Measurements from ENCODE around the gene SMIM36. TPM values are rescaled to one million over a fixed set of nuclear protein-coding genes. Genes with fewer than 3 reads are reported as not detected.
"Not testable (repeated sequence)": the region's sequence is repeated elsewhere in the genome, so short reads cannot be mapped to it uniquely, and the experiment has no call there.

SMIM36 gene
- total RNA-seq, 1 donor from 2014 or later: not detected

GRCh38 chr17:55437159-55437605 lies 74.1 kb downstream of the SMIM36 start:
- FAIRE-seq (no peak), DNase-seq (ENCODE audit: low spot score in 2 of 2) (no peak)

DNA sequence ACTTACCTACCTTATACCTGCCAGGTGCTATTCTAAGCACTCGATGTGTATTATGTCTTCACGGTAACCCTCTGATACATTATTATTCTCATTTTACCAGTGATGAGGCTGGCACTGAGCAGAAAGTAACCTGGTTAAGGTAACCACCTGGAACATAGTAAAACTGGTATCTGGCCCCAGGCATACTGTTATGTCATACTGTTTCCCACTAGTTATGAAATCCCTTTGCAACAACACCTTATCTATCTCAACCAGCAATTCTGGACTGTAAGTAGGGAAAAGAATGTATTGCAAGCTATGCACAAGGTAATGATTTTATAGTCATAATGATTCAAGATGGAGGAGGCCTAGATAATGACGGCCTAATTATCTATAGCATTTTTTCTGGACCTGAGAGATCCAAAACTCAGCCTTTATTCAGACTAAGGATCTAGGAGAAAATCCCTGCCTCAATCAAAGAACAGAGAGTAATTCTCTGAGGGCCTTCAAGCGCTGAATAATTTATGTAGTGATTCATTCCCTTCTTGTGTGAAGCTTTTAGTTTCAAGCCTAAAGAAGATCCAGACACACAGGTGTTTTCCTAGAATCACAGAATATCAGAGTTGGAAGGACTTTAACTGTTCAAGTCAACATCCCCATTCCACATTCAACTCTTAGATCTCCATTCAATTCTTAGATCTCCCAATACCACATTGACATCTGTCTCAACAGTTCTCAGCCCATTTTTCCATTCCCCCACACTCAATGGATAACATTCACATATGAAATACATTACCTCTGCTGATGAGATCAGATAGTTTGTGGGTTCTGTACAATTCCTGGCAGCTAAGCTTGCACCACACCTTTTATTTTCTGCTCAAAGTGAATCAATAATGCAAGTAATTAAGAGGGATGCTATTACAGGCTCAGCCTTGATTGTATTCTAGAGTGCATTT lies 74.8 kb downstream of the SMIM36 start:
- FAIRE-seq (no peak), DNase-seq (ENCODE audit: low spot score in 2 of 2) (no peak)

DNA sequence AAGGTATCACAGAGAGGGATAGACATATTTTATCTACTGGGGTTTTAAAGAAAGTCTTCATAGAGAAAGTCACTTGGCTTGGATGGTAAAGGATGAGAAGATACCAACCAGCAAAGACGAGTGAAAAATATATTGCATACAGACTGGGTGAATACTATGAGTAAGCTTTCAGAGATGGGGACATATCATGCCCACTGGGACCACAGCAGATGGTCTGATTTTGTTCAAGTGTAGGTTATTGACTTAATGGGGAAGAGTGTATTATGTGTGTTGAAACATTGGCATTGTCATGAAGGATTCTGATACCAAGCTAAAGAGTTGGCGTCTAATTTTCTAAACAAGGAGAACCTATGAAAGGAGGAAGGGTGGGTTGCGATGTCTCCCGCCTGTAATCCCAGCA lies 75.8 kb downstream of the SMIM36 start:
- no peak for DNase-seq (ENCODE audit: low spot score in 2 of 2)
- FAIRE-seq: no peak

GRCh38 chr17:55434721-55435120 lies 76.5 kb downstream of the SMIM36 start:
- DNase-seq (ENCODE audit: low spot score in 2 of 2) (no peak), FAIRE-seq (no peak)

- DNase-seq (ENCODE audit: low spot score in 2 of 2) (no peak), FAIRE-seq (no peak)
These were observed 77.4 kb downstream of the SMIM36 start for GRCh38 chr17:55433629-55434422.

DNA sequence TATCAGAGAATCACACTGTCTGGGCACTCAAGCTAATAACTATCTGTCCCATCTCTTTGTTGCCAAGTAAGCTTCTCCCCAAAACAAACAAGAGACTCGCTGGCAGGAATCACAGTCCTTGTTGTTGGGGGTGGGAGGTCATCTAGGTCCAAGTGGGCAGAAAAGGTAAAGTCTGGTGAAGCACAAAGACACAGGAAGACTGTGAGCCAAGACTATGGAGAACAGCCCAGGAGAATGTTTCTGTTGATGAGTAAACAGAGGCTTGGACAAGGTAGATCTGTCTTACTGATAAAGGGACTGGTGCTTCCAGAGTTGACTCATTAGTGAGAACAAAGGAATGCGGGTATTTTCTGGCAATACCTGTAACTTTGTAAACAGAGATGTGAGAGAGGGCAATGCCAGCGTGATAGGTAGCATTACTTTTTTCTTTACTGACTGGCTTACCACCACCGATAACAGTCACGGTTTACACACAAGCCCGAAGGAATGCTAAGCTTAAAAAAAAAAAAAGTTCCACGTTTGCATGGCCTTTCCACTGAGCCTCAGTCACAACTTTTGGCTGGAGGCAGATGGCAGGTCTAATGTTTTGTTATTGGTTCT lies 78.1 kb downstream of the SMIM36 start:
- FAIRE-seq: no peak

GRCh38 chr17:55432358-55433028 lies 78.8 kb downstream of the SMIM36 start:
- FAIRE-seq: no peak
- DNase-seq (ENCODE audit: low spot score in 2 of 2): no peak

More for the DNA sequence above, 78.1 kb downstream of the SMIM36 start:
- DNase-seq (ENCODE audit: low spot score in 2 of 2): no peak

- FAIRE-seq; DNase-seq (ENCODE audit: low spot score in 2 of 2): not testable (repeated sequence)
These were observed 79.3 kb downstream of the SMIM36 start for GRCh38 chr17:55431914-55432313.

DNA sequence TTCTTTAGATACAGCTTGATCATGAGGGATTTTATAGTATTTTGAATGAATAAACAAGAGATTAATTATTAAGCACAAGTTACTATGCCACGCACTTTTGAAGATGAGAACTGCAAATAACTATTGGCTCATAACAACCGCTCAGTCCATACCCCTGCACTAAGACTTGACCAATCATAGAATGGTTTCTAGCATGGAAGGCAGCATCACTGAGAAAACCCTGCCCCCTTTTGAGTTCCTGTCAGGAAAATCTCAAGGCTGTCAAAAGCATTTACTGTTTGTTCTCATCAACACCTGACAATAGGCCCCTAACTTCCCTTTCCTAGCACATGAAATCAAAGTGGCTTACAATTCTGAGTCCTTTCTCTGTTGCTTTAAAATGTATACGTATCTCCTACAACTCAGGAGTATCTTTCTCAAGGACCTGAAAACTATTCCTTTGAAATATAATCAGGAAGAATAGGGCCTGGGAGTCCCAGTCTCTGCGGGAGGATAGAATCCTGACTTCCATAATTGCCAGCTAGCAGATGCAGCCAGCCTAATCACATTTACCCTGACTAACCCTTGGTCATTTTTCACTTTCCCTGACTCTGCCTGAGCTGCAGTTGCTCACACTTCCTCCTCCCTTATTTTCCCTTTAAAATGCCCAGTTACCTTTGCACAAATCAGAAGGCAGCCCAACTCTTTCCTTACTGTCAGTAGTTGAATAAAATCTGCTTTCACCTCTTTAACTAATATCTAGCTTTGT lies 80.5 kb downstream of the SMIM36 start:
- no peak for FAIRE-seq
- no peak for DNase-seq (ENCODE audit: low spot score in 2 of 2)

- DNase-seq (ENCODE audit: low spot score in 2 of 2): no peak
- FAIRE-seq: no peak
These were observed 83.7 kb downstream of the SMIM36 start for GRCh38 chr17:55427587-55427882.

DNA sequence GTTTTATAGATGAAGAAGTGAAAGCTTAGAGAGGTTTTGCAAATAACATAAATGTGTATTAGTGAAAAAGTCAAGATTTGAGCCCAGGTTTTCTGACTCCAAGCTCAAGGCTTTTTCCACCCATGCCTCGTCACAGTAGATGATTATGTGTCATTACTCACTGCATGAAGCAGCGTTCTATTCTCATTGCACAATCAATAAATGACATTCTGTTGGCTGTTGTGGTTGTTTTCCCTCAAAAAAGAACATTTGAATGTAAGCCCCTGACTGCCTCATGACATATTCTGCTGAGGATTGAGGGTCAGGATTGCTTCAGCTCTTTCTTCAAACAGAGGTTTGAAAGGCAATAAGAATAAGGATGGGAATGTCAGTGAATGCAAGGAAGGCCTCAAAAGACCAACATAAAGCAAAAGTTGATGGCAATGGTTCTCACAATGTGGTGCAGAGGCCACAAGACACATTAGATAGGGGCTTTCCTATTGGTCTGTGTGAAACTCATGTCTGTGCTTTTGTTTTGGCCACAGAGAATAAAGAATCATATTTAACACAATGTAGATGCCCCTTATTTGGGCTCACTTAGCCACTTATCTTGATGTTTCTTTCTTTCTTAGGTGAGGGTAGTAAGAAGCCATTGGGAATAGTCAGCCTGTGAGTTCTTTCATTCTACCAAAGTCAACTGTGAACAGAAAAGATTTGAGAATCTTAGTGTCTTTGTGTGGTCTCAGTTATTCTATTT lies 84.2 kb downstream of the SMIM36 start:
- FAIRE-seq (no peak), DNase-seq (ENCODE audit: low spot score in 2 of 2) (no peak)

DNA sequence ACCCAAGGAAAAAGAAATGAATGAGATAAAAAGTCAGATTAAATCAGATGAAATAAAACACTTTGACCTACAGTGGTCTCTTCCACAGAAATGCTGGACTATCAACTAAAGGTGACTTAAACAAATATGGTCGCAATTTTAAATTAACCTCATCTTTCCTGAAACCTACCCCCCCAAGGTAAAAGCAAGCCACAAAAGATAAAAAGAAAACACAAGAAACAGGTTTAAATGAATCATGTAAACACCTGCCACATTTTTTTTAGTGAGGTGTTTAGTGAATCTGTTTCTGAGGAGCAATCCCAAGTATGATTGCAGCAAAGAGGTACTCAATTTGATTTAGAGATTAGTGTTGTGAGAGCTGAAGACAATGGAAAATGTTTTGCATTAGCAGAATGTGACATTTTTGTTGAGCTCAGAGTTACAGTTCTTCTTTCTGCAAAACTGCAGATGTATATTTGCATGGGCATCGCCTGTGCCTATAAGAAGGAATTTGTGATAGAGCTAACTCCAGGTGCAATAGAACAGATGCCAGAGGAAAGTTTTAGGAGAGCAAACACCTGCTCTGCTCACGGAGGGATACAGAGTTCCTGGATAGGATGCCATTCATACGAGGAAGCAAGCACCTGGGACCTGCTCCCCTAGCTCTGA lies 86.2 kb downstream of the SMIM36 start:
- FAIRE-seq (no peak), DNase-seq (ENCODE audit: low spot score in 2 of 2) (no peak)

DNA sequence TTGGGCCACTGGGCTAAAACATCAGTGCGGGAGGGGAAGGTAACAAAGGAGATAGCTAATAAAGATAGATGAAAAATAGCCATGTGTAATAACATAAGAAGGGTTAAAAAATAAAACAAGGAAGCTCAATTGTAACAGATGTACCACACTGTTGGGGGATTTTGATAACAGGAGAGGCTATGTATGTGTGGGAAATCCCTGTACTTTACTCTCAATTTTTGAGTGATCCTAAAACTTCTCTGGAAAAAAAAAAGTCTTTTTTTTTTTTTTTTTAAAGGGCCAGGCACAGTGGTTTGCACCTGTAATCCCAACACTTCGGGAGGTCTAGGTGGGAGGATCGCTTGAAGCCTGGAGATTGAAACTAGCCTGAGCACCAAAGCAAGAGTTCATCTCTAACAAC lies 87.7 kb downstream of the SMIM36 start:
- DNase-seq (ENCODE audit: low spot score in 2 of 2) (no peak), FAIRE-seq (no peak)

DNA sequence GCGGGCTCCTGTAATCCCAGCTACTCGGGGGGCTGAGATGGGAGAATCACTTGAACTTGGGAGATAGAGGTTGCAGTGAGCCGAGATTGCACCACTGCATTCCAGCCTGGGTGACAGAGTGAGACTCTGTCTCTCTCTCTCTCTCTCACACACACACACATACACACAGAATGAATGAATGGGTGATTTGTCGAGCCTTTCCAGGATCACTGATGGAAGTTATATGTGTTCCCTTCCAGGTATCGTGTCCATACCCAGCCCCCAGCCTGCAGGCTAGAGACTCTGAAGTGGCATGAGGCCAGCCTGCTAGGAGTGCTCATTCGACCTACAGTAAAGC lies 88.5 kb downstream of the SMIM36 start:
- DNase-seq (ENCODE audit: low spot score in 2 of 2); FAIRE-seq: not testable (repeated sequence)

DNA sequence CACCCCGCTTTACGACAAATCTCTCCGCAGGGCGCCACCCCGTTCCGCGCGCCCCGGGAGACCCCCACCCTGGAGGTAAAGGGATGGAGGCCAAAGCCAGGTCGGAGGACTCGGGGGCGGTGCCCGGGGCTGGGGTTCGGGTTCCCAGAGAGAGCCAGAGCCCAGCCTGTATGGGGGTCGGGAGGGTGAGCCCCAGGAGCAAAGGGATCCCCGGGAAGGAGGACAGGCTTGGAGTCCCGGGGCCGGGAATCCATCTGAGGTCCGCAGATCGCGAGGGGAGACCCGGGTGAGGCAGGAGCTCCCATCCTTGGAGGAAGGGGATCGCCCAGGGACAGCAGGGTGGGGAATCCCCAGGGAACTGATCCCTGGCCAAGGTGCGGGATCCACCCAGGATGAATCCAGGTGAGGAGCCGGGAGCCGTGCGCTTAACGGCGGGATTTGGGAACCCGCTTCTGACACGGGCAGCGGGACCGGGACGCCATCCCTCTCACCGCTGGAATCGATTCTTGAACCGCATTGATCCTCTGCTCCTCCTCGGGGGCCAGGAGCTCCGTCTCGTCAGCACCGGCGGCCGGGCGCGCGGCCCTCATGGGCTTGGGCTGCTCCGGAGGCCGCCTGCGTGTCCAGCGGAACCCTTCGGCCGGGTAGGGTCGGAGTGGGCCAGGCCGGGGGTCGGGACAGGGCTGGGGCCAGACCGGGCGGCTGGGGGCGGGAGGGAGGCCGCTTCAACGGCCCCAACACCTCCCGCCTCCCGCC lies 89.9 kb downstream of the SMIM36 start, which contains the start of gene MMD:
Gene MMD, minus strand, starts transcription at position 657 of the 756 bp plus-strand sequence. Its CDS starts 140 bp downstream, at position 517.
- no peak for FAIRE-seq
- DNase-seq (ENCODE audit: low spot score in 2 of 2): peak in 1 of 2 donors; percentile 30

- DNase-seq (ENCODE audit: low spot score in 2 of 2) (peak; percentile 27 to 29), FAIRE-seq (no peak)
These were observed 90.5 kb downstream of the SMIM36 start for GRCh38 chr17:55420776-55421178.

GRCh38 chr17:55420067-55420775 lies 91.0 kb downstream of the SMIM36 start:
- FAIRE-seq: no peak

More at GRCh38 chr17:55420067-55420775, 91.0 kb downstream of the SMIM36 start:
- no peak for DNase-seq (ENCODE audit: low spot score in 2 of 2)

Measured in frontal cortex (tissue), 4 donors.